Frontal cortex (tissue), 4 donors: ENCODE data around the gene RNPC3. TPM values are rescaled to one million over a fixed set of nuclear protein-coding genes. Genes with fewer than 3 reads are reported as not detected.

Experiments
- DNase-seq, 2 donors: peaks; one replicate each; pipeline ENCODE4 v3.0.0; 2012; ENCODE audit warnings: low spot score in 2 of 2
- FAIRE-seq: peaks from 2 replicates; lab custom pipeline; 2012; peaks lifted over from hg19 to GRCh38; lab: Jason Lieb, UNC
- total RNA-seq: library from RNA; depleted of rRNA; stranded (reverse); fragments of >200 nt; gene quantifications from one replicate; pipeline ENCODE4 v1.2.3, GENCODE V29; 2014
- donor health status: control.
- donor health status: control.
- donor health status: control.

Gene RNPC3
- 16.7 TPM for total RNA-seq

- DNase-seq (peak; percentile 63 to 68), FAIRE-seq (no peak)
These were observed at the start of gene RNPC3 for GRCh38 chr1:103525607-103526507. Gene RNPC3 (plus strand): TSS chr1:103525699. CDS start chr1:103526071, 372 bp downstream.

GRCh38 chr1:103477101-103477500, 48.4 kb upstream of the RNPC3 start:
- no peak for FAIRE-seq
- no peak for DNase-seq

- DNase-seq = no peak
- no peak for FAIRE-seq
These were observed 35.6 kb upstream of the RNPC3 start for GRCh38 chr1:103489935-103490334.

- no peak for DNase-seq
- no peak for FAIRE-seq
These were observed 33.4 kb upstream of the RNPC3 start for GRCh38 chr1:103492003-103492625.

GRCh38 chr1:103496014-103496635, 29.4 kb upstream of the RNPC3 start:
- no peak for FAIRE-seq
- no peak for DNase-seq

GRCh38 chr1:103497404-103497803, 28.1 kb upstream of the RNPC3 start:
- no peak for FAIRE-seq
- no peak for DNase-seq

GRCh38 chr1:103509250-103509649, 16.2 kb upstream of the RNPC3 start:
- no peak for FAIRE-seq
- no peak for DNase-seq

GRCh38 chr1:103513711-103514110, 11.8 kb upstream of the RNPC3 start:
- no peak for DNase-seq
- FAIRE-seq = no peak

- DNase-seq (no peak), FAIRE-seq (peak; percentile 77)
These were observed 10.5 kb upstream of the RNPC3 start for GRCh38 chr1:103514920-103515503.

- FAIRE-seq (no peak), DNase-seq (no peak)
These were observed 9.2 kb upstream of the RNPC3 start for GRCh38 chr1:103516283-103516682.

- no peak for DNase-seq
- FAIRE-seq = no peak
These were observed 8.8 kb upstream of the RNPC3 start for GRCh38 chr1:103516693-103517092.

- FAIRE-seq = no peak
- DNase-seq = no peak
These were observed 8.0 kb upstream of the RNPC3 start for GRCh38 chr1:103517380-103518047.

- DNase-seq = no peak
- FAIRE-seq = no peak
These were observed 4.7 kb upstream of the RNPC3 start for GRCh38 chr1:103520822-103521221.

- no peak for FAIRE-seq
- no peak for DNase-seq
These were observed 2.2 kb upstream of the RNPC3 start for GRCh38 chr1:103523346-103523745.

GRCh38 chr1:103525114-103525606, 339 bp upstream of the RNPC3 start:
- DNase-seq = peak; percentile 14 to 19
- FAIRE-seq = no peak

GRCh38 chr1:103527331-103527730, 1.8 kb downstream of the RNPC3 start:
- FAIRE-seq (no peak), DNase-seq (no peak)

- DNase-seq (no peak), FAIRE-seq (no peak)
These were observed 4.2 kb downstream of the RNPC3 start for GRCh38 chr1:103529746-103530145.

GRCh38 chr1:103538226-103538625, 12.7 kb downstream of the RNPC3 start:
- FAIRE-seq (no peak), DNase-seq (no peak)

GRCh38 chr1:103541431-103541830, 15.9 kb downstream of the RNPC3 start:
- DNase-seq (no peak), FAIRE-seq (no peak)

- no peak for DNase-seq
- FAIRE-seq = no peak
These were observed 21.0 kb downstream of the RNPC3 start for GRCh38 chr1:103546496-103546895.
